AG04450 (cell line): Measurements from ENCODE around the gene CST3. TPM values are rescaled to one million over a fixed set of nuclear protein-coding genes. Genes with fewer than 3 reads are reported as not detected.
A peak's percentile ranks its signal among the peaks of the same experiment; 100 is the strongest.

Experiments used
- CTCF ChIA-PET: fragments of 300-600, 350-600 bp; formaldehyde crosslinking; extraction: SDS; loops from one replicate; lab custom pipeline; 2022; ENCODE audit warnings: antibody characterized with exemption, inconsistent platforms; lab: Charles Lee
- POLR2A ChIA-PET: fragments of 350-600 bp; formaldehyde crosslinking; extraction: SDS; loops from one replicate; lab custom pipeline; 2021; ENCODE audit warnings: antibody characterized with exemption, inconsistent platforms; lab: Yijun Ruan, JAX
- DNase-seq: peaks from one replicate; pipeline ENCODE4 v3.0.0-alpha.2; 2011; ENCODE audit warnings: low read depth, low spot score
- H3K27ac ChIP-seq: one replicate; pipeline ENCODE4 v1.5.1; 2012; ENCODE audit warnings: low read depth, low read length, control low read depth
- H3K27me3 ChIP-seq: one replicate; pipeline ENCODE4 v1.6.0; 2012; ENCODE audit warnings: low read length; ENCODE audit not compliant: control insufficient read depth, insufficient read depth
- H3K4me3 ChIP-seq: 2 replicates; pipeline ENCODE4 v1.5.1; 2011; ENCODE audit warnings: mild to moderate bottlenecking, low read depth, low read length, control low read depth
- H3K9me3 ChIP-seq: 2 replicates; pipeline ENCODE4 v1.5.1; 2012; ENCODE audit warnings: low read length; ENCODE audit not compliant: control insufficient read depth, insufficient read depth
- CTCF ChIP-seq: IDR thresholded peaks from 2 replicates; pipeline ENCODE4 v1.5.1; 2011; ENCODE audit warnings: low read depth, low read length, control low read depth, inconsistent platforms
- polyA plus RNA-seq: library from polyadenylated mRNA; depleted of rRNA; stranded (reverse); fragments of >200 nt; gene quantifications from 2 replicates; pipeline ENCODE4 v1.2.3, GENCODE V29; 2011

Gene CST3
- polyA plus RNA-seq, 1 experiment, result 166 TPM

- Histone ChIP-seq H3K27ac (no peak overlapping the region), H3K4me3 (no peak overlapping the region), H3K9me3 (no peaks in the 10 kb centered on the region; the same call in 1 of the 2 replicates), H3K27me3 (no peaks in the 10 kb centered on the region)
- ChIA-PET POLR2A (interaction anchor here (0.6 to 1.4 kb wide), 3 partner anchors 8 to 1659 kb away, joined by 3 to 4 read pairs (median 4); partner anchors contain the start of gene CST3), CTCF (no interaction called here)
- TF ChIP-seq CTCF, result no peak
- DNase-seq, result no peak
These were observed 8.0 kb downstream of the CST3 start for GRCh38 chr20:23629542-23630391.

GRCh38 chr20:23629017-23629541 lies 8.7 kb downstream of the CST3 start:
- Histone ChIP-seq H3K9me3 (no peaks in the 10 kb centered on the region; the same call in 1 of the 2 replicates), H3K4me3 (no peak overlapping the region), H3K27ac (no peak overlapping the region), H3K27me3 (no peaks in the 10 kb centered on the region)
- ChIA-PET CTCF (no interaction called here), POLR2A (interaction anchor here (0.5 to 1.4 kb wide), 3 partner anchors 8 to 1604 kb away, joined by 3 to 4 read pairs (median 4); partner anchors contain the start of gene CST3)
- DNase-seq, result peak; percentile 8
- no peak for TF ChIP-seq CTCF

- no peaks in the 10 kb centered on the region; the same call in 1 of the 2 replicates for H3K9me3 ChIP-seq
- no peak for TF ChIP-seq CTCF
- no peak overlapping the region for H3K27ac ChIP-seq
- H3K27me3 ChIP-seq, result no peaks in the 10 kb centered on the region
- ChIA-PET CTCF (no interaction called here), POLR2A (interaction anchor here (0.5 to 1.4 kb wide), 2 partner anchors 9 to 1604 kb away, joined by 3 to 4 read pairs; partner anchors contain the start of gene CST3)
- no peak for DNase-seq
- H3K4me3 ChIP-seq, result no peak overlapping the region
These were observed 9.2 kb downstream of the CST3 start for GRCh38 chr20:23628402-23629016.

GRCh38 chr20:23627501-23627900 lies 10.3 kb downstream of the CST3 start:
- no peak for TF ChIP-seq CTCF
- ChIA-PET POLR2A (interaction anchor here (1.1 kb wide), 1 partner anchor 10 kb away, joined by 3 read pairs; the partner anchor contains the start of gene CST3), CTCF (interaction anchor here (1.7 kb wide), 1 partner anchor 21 kb away, joined by 5 read pairs; no protein-coding TSS in a partner anchor)
- H3K9me3 ChIP-seq, result no peaks in the 10 kb centered on the region; the same call in 1 of the 2 replicates
- no peaks in the 10 kb centered on the region for H3K27me3 ChIP-seq
- H3K27ac ChIP-seq, result no peak overlapping the region
- no peak for DNase-seq
- H3K4me3 ChIP-seq, result no peak overlapping the region
